Kidney capillary endothelial cell (primary cell): ENCODE results near the gene FBXO10.
"Not testable (repeated sequence)": the region's sequence is repeated elsewhere in the genome, so short reads cannot be mapped to it uniquely, and the experiment has no call there.

Source experiments
- DNase-seq: peaks from one replicate; pipeline ENCODE4 v3.0.0-alpha.2; 2018; ENCODE audit warnings: low spot score

The FBXO10 gene

DNA sequence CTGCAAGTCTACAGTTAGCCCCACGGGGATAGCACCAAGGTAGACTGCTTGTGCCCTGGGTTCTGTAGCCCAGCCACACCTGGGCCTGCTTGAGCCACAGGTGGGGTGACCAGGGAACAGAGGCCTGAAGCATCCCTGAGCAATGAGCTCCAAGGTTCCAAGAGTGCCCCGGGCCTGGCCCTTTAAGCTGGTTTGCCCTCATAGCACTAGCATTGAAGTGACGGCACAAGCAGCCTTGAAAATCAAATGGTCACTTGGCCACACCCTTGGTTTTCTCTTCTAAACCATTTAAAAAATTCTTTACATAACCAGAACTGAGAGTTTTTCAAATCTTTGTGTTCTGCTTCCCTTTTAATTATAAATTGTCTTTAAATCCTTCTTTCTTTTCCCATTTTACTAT lies 24.7 kb downstream of the FBXO10 start:
- no peak for DNase-seq

DNA sequence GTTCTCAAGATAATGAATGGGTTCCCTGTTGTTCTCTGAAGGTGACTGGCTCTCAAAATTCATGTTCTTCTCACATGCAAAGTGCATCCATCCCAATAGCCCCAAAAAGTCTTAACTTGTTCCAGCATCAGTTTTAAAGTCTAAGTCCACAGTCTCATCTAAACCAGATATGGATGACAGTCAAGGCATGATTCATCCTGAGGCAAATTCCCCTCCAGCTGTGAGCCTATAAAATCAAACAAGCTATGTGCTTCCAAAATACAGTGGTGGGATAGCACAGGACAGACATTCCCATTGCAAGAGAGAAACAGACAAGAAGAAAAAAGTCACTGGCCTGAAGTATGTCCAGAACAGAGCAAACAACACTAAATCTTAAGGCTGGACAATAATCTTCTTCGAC lies 25.4 kb downstream of the FBXO10 start:
- DNase-seq, result no peak

DNA sequence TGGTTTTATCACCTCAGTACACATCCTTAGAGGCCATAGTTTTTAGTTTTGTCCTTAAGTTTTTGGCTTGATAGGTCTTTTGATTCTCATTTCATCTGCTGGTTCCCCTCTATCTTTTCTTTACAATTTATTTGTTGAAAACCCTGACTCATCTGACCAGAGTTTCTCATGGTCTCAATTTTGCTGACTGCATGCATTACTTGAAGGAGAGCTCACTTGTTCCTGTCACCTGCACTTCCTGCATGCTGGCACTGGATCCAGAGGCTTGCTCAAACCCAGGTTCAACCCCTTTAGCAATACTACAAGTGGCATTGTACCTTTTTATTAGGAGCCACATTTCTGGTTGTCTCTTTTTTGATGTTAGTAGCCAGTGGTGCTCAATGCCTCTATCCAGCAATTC lies 26.7 kb downstream of the FBXO10 start:
- no peak for DNase-seq

DNA sequence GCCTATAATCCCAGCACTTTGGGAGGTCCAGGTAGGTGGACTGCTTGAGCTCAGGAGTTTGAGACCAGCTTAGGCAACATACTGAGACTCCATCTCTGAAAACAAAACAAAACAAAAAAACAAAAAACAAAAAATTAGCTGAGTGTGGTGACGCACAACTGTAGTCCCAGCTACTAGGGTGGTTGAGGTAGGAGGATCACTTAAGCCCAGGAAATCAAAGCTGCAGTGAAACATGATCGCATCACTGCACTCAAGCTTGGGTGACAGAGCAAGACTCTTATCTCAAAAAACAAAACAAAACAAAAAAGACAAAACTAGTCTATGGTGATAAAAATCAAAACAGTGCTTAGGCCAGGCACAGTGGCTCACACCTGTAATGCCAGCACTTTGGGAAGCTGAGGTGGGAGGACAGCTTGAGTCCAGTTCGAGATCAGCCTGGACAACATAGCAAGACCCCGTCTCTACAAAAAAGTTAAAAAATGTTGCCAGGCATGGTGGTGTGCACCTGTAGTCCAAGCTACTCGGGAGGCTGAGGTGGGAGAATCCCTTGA lies 28.8 kb downstream of the FBXO10 start:
- DNase-seq, result no peak

DNA sequence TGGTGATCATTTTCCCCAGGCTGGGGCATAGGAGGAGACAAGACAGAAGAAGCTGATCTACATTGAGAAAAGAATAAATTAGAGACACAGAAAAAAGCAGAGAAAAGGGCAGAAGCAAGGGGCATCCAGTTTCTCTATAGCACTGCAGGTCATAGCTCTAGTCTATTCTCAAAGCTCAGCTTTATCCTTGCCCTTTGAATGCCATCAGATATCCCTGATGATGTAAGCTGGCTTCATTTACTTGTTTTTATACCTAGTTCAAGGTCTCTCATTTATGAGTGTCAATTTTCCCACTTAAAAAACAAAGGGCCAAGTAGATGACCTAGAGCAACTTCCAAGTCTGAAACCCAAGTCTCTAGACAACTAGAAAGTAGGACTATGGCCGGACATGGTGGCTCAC lies 32.7 kb downstream of the FBXO10 start:
- DNase-seq, result no peak

DNA sequence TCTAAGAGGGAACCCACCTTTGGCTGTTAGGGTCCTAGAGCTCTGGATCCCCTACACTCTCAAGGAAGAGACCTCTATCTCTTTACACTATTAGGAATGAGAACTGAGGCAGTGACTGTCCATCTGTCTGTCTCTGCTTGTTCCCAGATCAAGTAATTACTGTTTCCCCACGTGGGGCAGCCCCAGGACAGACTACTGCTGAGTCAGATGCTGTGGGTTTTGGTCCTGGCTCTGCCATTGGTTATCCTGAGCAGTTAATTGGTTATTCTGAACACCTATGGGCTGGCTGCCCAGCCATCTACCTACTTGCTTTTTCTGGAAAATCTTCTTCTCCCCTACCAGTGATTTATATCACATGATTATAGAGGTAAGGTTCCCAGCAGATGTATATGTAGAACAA lies 33.3 kb downstream of the FBXO10 start:
- no peak for DNase-seq

DNA sequence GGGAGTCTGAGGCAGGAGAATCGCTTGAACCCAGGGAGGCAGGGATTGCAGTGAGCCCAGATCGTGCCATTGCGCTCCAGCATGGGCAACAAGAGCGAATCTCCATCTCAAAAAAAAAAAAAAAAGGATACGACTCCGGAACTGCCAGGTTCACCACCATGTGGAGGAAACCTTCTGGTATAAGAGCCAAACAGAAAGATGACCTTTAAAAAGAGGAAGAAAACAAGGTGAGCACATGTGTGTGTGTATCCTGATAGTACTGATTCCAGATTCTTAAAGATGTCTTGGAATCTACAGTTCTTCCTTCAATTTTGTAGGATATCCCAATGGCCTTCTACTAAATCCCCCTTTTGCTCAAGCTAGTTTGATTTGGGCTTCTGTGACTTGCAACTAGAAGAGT lies 33.7 kb downstream of the FBXO10 start:
- no peak for DNase-seq

DNA sequence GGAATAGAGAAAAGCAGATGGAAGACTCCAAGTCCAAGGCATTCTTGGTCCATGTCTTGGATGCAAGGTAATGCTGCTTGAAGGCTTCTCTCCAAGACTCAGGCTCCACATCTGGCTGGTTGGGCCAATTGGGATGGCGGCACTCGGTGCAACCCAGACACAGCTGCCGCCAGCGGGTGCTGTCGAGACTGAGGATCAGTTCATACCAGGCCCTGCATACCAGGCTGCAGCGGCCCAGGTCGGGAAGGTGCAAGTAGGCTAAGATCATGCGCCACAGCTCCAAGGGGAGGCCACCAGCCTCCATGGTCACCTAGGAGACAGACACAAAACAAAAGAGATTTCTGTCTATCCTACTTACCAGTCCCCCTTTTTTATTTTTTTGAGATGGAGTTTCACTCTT lies 34.7 kb downstream of the FBXO10 start:
- DNase-seq, result no peak

DNA sequence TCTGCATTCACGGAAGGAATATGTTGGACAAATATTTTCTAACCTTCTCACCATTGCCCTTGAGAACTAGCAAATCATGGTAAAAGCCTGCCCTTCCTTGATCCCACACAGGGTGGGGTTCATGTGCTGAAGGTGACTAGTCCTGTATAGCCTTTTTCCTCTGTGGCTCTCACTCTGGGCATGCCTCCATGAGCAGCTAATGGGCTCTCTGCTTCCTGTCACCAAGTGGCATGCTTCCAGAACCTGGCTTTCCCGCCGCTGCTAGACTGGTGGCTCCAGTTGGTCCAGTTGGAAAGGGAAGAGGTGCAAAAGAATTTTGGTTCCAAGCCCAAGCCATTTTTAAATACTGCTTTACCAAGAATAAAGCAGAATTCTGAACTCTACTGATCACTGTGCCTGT lies 35.5 kb downstream of the FBXO10 start:
- DNase-seq, result peak; percentile 1

DNA sequence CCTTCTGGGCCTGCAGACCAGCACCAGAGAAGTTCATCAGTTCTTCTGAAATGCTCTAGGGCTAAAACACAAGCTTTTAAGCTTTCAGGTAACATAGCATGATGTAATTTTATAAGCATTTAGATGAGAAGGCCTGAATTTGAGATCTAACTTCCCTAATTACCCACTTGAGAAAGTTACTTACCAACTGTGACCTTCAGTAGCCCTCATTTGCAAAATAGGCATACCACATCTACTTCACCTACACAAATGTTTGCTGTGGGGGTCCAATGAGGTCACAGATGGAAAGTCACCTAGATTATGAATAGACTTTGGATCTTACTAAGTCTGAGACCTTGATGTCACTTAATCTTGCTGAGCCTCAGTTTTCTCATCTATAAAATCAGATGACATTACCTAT lies 36.5 kb downstream of the FBXO10 start:
- DNase-seq, result no peak

DNA sequence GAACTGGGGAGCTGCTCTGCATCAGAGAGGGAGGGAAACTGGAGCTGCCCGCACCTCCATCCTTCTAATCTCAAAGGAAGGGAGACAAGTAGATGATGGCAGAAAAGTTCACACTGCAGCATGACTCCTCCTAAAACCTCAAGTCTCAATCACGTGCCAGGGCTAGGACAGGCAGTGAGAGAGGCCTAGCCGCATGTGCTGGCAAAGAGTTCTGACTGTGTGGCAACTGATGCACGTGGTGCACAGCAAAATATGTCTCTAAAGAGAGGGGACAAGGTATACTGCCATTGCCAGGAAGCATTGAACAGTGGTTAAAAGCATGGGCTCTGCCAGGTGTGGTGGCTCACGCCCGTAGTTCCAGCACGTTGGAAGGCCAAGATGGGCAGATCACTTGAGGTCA lies 38.1 kb downstream of the FBXO10 start:
- DNase-seq, result no peak

DNA sequence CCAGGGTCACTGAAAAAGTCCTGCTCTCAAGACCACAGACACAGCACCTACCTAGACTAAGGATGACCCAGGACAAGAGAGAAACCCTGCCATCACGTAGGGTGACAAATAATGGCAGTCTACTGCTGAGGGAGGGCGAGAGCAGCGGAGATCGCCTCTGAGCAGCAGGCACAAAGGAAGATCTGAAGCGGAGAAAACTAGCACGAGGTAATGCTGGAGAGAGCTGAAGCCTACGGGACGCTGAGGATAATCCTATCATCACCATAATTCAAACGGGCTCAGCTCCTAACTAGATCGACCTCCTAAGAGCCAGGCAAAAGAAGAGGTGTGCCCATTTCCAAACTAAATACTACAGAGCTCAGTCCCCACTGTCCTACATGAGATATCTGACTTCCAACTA lies 41.3 kb downstream of the FBXO10 start:
- DNase-seq, result no peak

DNA sequence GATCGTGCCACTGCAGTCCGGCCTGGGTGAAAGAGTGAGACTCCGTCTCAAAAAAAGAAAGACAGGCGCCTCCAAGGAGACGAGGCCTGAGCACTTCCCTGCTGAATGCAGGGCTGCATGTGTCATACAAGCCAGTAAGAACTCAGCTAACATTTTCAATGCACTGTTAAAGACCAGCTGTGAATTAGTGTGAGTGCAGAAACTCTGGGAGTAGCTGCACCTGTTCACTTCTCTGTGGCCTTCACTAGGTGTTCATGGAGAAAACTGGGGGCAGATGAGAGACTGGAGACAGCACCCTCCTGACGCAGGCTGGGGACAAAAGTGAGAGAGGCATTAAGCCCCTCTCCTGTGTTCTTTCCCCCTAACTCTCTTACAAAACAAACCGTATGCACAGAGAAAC lies 41.8 kb downstream of the FBXO10 start:
- DNase-seq, result no peak

DNA sequence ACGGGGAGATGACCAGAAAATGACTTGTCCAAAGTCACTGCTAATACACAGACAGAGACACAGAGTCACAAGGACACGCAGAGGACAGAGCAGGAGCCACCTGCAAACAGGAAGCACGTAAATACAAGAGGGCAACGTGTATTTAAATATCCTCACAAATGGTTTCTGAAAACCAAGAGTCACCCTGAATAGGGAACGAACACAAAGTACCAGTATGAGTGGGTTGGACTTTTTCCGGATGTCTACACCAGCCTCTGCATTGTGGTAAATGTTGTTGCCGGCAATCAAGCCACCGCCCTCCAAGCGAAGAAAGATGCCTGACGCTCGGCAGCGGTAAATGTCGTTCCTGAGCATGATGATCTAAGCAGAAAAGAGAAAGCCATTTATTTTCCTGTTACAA lies 44.5 kb downstream of the FBXO10 start:
- no peak for DNase-seq

DNA sequence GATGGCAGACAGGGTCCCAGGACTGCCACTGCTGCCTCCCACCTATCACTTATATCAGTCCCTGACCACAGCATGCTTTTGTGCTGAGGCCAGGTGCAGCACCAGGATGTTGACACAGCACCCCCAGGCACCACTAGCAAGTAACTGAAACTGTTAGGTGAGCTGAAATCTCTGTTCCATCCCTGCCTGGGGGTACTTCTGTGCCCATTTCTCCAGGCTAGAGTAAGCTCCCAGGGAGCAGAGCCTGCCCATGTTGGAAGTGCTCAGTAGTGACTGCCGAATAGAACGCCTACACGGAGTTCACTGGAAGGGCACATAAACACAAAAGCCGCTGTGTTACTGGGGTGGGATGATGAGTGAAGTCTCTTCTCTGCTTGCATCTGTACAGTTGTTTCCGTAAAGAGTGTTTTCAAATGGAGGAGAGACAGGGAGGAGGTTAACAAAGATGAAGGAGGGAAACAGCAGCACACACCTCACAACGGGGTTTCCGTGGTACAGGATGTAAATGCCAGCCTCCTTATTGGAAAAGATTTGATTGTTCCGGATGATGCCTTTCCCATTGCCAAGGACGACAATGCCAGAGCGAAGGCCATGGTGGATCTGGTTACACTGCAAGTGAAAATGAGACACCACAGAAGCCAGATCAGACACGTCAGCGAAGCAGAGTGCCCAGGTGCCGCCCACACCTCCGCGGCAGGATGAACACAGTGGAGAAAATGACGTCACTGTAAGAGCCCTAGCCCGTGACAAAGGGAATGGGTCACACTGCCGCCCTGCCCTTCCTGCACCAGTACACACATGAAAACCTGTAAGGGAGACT lies 47.3 kb downstream of the FBXO10 start:
- no peak for DNase-seq

DNA sequence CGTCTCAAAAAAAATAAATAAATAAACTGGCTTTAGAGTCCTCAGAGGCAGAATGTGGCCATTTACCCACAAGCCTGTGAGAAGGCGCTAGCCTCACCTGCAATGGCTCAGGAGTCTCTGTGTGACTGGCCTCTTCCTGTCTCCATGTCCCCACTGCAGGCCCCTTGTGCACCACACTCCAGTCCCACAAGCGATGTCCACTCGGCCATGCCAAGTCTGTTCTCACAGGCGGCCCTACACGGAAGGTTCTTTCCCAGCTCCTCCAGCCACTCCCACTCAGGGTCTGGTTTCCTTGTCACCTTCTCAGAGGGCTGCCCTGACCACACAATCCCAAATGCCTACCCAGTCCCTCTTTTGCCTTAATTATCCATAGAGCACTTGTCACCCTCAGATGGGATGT lies 52.3 kb downstream of the FBXO10 start:
- no peak for DNase-seq

DNA sequence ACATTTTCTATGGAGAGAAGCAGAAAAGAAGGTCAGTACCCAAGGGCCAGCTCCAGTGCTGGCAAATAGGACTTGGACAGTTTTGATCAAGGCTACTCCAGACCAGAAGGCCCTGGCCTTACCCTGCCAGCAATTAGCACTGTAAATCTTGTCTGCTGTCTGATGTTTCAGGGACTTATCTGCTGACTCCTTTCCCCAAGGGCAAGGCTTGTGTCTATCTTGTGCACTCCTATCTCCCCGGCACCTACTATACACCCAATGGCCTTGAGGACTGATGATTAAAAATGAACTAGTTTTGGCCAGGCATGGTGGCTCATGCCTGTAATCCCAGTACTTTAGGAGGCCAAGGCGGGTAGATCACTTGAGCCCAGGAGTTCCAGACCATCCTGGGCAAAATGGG lies 53.2 kb downstream of the FBXO10 start:
- no peak for DNase-seq

DNA sequence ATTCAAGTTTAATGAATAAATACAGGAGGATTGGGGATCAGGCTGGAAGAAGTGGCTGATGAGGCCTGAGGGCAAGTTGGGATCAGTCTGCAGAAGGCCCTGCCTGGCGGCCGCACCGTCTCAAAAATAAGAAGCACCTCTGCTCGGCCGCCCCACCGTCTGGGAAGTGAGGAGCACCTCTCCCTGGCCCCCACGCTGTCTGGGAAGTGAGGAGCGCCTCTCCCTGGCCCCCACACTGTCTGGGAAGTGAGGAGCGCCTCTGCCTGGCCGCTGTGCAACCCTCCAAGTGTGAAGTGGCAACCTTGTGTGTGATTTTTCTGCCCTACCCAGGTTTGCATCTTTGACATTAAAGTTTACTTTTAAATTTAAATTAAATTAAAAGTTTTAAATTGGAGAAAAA lies 55.1 kb downstream of the FBXO10 start:
- DNase-seq, result no peak

DNA sequence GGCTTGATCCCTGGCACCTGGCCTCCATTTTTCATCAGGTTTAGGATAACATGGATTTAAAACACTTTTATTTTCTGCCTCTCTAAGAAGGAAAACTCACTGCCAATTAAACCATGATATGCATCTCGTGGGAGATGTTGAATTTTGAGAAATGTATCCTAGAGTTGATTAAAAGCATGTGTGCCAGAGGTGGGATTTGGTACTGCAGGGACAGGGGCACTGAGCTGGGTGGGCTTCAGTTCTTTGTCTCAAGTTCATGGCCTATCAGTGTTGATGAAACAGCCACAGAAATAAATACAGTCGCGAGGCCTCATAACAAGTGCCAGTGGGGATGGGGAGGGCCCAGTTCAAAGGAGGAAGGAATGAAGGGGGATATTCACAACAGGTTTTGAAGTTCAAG lies 55.5 kb downstream of the FBXO10 start:
- no peak for DNase-seq

DNA sequence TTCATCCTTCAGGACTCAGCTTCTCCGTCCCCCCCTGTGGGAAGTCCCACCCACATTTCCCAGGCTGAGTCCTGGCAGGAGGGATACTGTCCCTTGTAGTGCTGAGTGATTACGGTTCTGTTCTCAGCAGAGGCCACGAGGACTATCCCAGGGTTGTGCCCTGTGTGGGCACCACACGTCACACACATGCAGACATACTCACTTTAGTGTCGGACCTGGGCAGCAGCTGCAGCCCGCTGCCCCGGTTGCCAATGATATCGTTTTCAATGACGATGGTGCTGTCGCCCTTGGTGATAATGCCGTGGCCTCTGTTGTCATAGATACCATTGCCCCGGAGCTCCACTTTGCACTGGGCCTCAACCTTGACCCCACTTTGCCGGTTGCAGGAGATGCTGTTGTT lies 58.3 kb downstream of the FBXO10 start:
- DNase-seq, result no peak

DNA sequence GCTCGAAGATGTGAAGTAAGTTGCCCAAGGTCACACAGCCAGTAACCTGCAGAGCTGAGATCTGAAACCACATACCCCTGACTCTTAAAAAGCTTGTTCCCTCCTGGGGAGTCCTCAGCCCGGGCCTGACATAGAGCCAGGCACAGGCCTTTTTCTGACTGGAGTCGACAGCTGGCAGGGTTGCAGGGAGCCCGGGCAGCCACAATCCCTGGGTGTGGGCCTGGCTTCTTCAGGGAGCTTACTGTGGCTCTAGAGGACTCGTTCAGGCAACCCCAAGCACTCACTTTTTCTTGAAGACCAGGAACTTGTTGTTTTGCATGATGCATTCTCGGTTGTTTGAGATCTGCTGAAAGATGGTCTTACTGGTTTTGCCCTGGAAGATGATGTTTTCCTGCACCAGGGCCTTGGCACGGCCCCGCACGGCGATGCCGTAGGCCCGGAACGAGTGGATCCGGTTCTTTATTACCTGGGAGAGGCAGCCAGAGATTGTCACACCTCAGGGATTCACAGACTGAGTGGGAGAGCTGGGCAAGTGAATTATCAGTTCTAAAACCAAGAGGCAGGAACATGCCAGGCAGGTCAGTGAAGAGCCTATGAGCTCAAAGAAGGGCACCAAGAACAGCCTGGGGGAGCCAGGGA lies 60.4 kb downstream of the FBXO10 start:
- no peak for DNase-seq

DNA sequence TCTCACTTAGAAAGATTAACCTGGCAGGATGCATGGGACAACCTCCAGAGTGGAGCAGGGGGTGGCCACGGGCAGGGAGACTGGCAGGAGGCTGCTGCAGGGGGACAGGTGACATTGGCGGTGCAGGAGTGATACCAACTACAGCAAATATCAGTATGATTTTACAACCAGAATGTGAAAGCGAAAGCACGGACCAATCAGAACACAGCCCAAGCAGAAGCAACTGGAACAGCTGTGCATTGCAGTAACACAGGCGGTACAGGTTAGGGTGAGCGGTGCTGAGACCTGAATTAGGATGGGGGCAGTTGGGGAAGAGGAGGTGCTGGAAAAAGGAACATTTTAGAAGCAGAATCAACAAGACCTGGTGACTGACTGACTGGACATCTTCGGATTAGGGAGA lies 61.2 kb downstream of the FBXO10 start:
- no peak for DNase-seq

DNA sequence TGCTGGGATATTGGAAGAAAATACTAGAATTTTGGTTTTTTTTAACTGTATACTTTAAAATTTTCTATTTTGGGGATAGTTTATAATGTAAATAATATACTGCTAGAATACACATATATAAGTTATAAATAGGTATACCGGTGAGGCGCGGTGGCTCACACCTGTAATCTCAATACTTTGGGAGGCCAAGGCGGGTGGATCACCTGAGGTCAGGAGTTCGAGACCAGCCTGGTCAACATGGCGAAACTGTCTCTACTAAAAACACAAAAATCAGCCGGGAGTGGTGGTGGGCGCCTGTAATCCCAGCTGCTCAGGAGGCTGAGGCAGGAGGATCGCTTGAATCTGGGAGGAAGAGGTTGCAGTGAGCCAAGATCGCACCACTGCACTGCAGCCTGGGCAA lies 61.8 kb downstream of the FBXO10 start:
- not testable (repeated sequence) for DNase-seq

DNA sequence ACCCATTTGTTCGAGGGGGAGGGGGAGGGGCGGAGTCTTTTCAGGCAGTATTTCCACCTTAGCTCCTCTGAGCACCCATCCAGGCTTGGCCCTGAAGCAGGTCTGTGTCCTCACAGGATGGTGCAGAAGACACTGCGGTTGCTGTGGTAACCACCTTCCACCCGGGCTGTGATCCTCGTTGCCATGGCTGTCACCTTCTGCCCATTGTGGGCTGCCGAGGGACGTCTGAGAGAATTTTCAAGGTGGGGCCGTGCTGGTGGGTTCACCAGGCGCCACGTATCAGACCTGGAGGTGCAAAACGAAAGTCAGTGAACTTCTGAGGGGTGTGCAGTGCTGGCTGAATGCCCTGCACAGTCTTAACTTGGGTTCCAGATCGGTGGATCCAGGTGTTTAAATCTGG lies 63.7 kb downstream of the FBXO10 start:
- DNase-seq, result no peak
